ENCODE data around the gene PLCH1. TPM values are rescaled to one million over a fixed set of nuclear protein-coding genes. Genes with fewer than 3 reads are reported as not detected.
"Not testable (repeated sequence)": the region's sequence is repeated elsewhere in the genome, so short reads cannot be mapped to it uniquely, and the experiment has no call there.

The PLCH1 gene
- total RNA-seq, 1 donor from 2014 or later: 32.0 TPM

DNA sequence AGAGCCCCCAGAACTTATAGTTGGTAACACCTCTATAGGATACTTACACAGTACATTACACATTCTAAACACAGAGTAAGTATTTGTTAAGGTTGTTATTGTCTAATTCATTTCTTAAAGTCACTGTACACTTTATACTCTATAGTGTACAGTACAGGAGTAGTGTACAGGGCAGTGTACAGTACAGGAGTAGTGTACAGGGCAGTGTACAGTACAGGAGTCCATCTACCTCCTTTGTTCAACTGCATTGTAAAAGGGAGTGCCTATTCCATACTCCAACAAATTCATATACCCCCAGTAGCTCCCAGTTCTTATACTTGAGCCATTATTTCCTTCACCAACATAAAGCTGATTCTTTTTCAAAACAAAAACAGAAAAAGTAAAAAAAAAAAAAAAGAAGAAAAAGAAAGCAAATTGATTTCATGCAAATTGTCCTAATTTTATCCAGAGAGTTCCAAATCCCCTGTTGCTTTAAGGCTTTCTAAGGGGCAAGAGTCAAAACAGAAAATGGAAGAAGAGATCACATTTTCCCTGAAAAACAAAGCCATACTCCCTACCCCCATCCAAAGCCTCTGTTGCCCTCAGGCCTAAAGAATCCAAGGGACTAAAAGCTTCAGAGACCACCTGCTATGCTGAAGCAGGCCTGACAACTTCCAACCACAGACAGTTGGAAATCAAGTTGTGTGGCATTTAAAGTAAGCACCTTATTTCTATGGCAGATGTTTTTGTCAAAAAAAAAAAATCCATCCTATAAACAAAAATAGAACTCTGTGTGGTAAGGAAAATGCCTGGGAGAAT lies 125.6 kb downstream of the PLCH1 start:
- Histone ChIP-seq H3F3A (ENCODE audit: low read depth) (peaks cover 26% of the 10 kb centered on the region), H3K36me3 (peaks cover 6% of the 10 kb centered on the region), H4K20me1 (ENCODE audit: low read depth) (no peaks in the 10 kb centered on the region), H3K27me3 (no peaks in the 10 kb centered on the region), H3K79me2 (ENCODE audit: low read depth) (peaks cover 70% of the 10 kb centered on the region), H3K4me2 (peak overlapping the region; percentile 57), H3K9me3 (ENCODE audit: low read depth) (peaks cover 16% of the 10 kb centered on the region), H3K9ac (no peak overlapping the region), H3K4me3 (peak overlapping the region; percentile 13), H3K27ac (peak overlapping the region; percentile 84), H2AFZ (replicated peaks) (no peak overlapping the region), H3K4me1 (peaks cover 27% of the 10 kb centered on the region)
- Mint-ChIP-seq H3K36me3 (peaks cover 43% of the 10 kb centered on the region), H3K27me3 (ENCODE audit: insufficient read depth, low read depth) (no peaks in the 10 kb centered on the region), H3K4me1 (peaks cover 18% of the 10 kb centered on the region), H3K27ac (peak overlapping the region; percentile 85), H3K9me3 (peaks cover 60% of the 10 kb centered on the region), H3K4me3 (no peak overlapping the region)
- DNase-seq (ENCODE audit: low spot score): peak; percentile 79
- TF ChIP-seq CTCF (IDR thresholded peaks at IDR 0.05) (no peak), EZH2phosphoT487 (IDR thresholded peaks at IDR 0.05) (no peak), EZH2 (IDR thresholded peaks at IDR 0.05) (no peak)

- H3K4me1 Mint-ChIP-seq: peaks cover 18% of the 10 kb centered on the region
- peaks cover 44% of the 10 kb centered on the region for H3K36me3 Mint-ChIP-seq
Observed at GRCh38 chr3:155618543-155618942, 126.3 kb downstream of the PLCH1 start.

GRCh38 chr3:155617346-155617925 lies 127.4 kb downstream of the PLCH1 start:
- Mint-ChIP-seq H3K36me3 (peaks cover 38% of the 10 kb centered on the region), H3K4me3 (no peak overlapping the region), H3K27me3 (ENCODE audit: insufficient read depth, low read depth) (no peaks in the 10 kb centered on the region), H3K9me3 (peaks cover 61% of the 10 kb centered on the region), H3K27ac (no peak overlapping the region), H3K4me1 (peaks cover 18% of the 10 kb centered on the region)
- no peak overlapping the region for H2AFZ ChIP-seq (replicated peaks)
- peaks cover 26% of the 10 kb centered on the region for H3F3A ChIP-seq (ENCODE audit: low read depth)
- H3K4me2 ChIP-seq: no peak overlapping the region
- no peak overlapping the region for H3K4me3 ChIP-seq
- H3K9me3 ChIP-seq (ENCODE audit: low read depth): peaks cover 16% of the 10 kb centered on the region
- H3K27ac ChIP-seq: no peak overlapping the region
- peaks cover 6% of the 10 kb centered on the region for H3K36me3 ChIP-seq
- no peaks in the 10 kb centered on the region for H3K27me3 ChIP-seq
- H3K4me1 ChIP-seq: peaks cover 27% of the 10 kb centered on the region
- no peak for TF ChIP-seq EZH2 (IDR thresholded peaks at IDR 0.05)
- no peak for TF ChIP-seq EZH2phosphoT487 (IDR thresholded peaks at IDR 0.05)
- no peak for TF ChIP-seq CTCF (IDR thresholded peaks at IDR 0.05)
- no peak for DNase-seq (ENCODE audit: low spot score)
- H3K79me2 ChIP-seq (ENCODE audit: low read depth): peaks cover 70% of the 10 kb centered on the region
- no peak overlapping the region for H3K9ac ChIP-seq
- H4K20me1 ChIP-seq (ENCODE audit: low read depth): no peaks in the 10 kb centered on the region

More at GRCh38 chr3:155618543-155618942, 126.3 kb downstream of the PLCH1 start:
- H3K9ac ChIP-seq: no peak overlapping the region
- no peaks in the 10 kb centered on the region for H3K27me3 ChIP-seq
- H3K4me1 ChIP-seq: peaks cover 27% of the 10 kb centered on the region
- peaks cover 70% of the 10 kb centered on the region for H3K79me2 ChIP-seq (ENCODE audit: low read depth)
- Mint-ChIP-seq H3K4me3 (no peak overlapping the region), H3K27ac (peak overlapping the region; percentile 85), H3K27me3 (ENCODE audit: insufficient read depth, low read depth) (no peaks in the 10 kb centered on the region), H3K9me3 (peaks cover 60% of the 10 kb centered on the region)
- H3K4me2 ChIP-seq: no peak overlapping the region
- peaks cover 26% of the 10 kb centered on the region for H3F3A ChIP-seq (ENCODE audit: low read depth)
- DNase-seq (ENCODE audit: low spot score): no peak
- no peak overlapping the region for H2AFZ ChIP-seq (replicated peaks)
- no peak overlapping the region for H3K4me3 ChIP-seq
- H3K36me3 ChIP-seq: peaks cover 6% of the 10 kb centered on the region
- no peak for TF ChIP-seq EZH2phosphoT487 (IDR thresholded peaks at IDR 0.05)
- no peak for TF ChIP-seq EZH2 (IDR thresholded peaks at IDR 0.05)
- H3K9me3 ChIP-seq (ENCODE audit: low read depth): peaks cover 16% of the 10 kb centered on the region
- H3K27ac ChIP-seq: peak overlapping the region; percentile 84
- H4K20me1 ChIP-seq (ENCODE audit: low read depth): no peaks in the 10 kb centered on the region

- H3K36me3 ChIP-seq; DNase-seq (ENCODE audit: low spot score); H3K4me2 ChIP-seq; H2AFZ ChIP-seq (replicated peaks); H3K9ac ChIP-seq; H3K27ac ChIP-seq; H3K4me3 ChIP-seq; H3K27ac Mint-ChIP-seq; H4K20me1 ChIP-seq (ENCODE audit: low read depth); H3K4me3 Mint-ChIP-seq; H3K27me3 Mint-ChIP-seq (ENCODE audit: insufficient read depth, low read depth); H3K27me3 ChIP-seq: not testable (repeated sequence)
- H3K36me3 Mint-ChIP-seq: peaks cover 42% of the 10 kb centered on the region
- Histone ChIP-seq H3K4me1 (peaks cover 17% of the 10 kb centered on the region), H3F3A (ENCODE audit: low read depth) (peaks cover 23% of the 10 kb centered on the region), H3K79me2 (ENCODE audit: low read depth) (peaks cover 64% of the 10 kb centered on the region), H3K9me3 (ENCODE audit: low read depth) (peaks cover 16% of the 10 kb centered on the region)
- peaks cover 15% of the 10 kb centered on the region for H3K4me1 Mint-ChIP-seq
- peaks cover 68% of the 10 kb centered on the region for H3K9me3 Mint-ChIP-seq
Observed at GRCh38 chr3:155615141-155615540, 129.7 kb downstream of the PLCH1 start.

GRCh38 chr3:155614410-155614809 lies 130.5 kb downstream of the PLCH1 start:
- H3K4me3 Mint-ChIP-seq; DNase-seq (ENCODE audit: low spot score); H3K4me2 ChIP-seq; H2AFZ ChIP-seq (replicated peaks); H3K9ac ChIP-seq; H3K4me1 ChIP-seq; H3K27me3 ChIP-seq; H3K4me1 Mint-ChIP-seq; H3K36me3 ChIP-seq; H3K27me3 Mint-ChIP-seq (ENCODE audit: insufficient read depth, low read depth); H4K20me1 ChIP-seq (ENCODE audit: low read depth); H3K27ac Mint-ChIP-seq; H3K27ac ChIP-seq; H3K4me3 ChIP-seq: not testable (repeated sequence)
- peaks cover 18% of the 10 kb centered on the region for H3F3A ChIP-seq (ENCODE audit: low read depth)
- H3K9me3 ChIP-seq (ENCODE audit: low read depth): peaks cover 16% of the 10 kb centered on the region
- peaks cover 47% of the 10 kb centered on the region for H3K36me3 Mint-ChIP-seq
- H3K79me2 ChIP-seq (ENCODE audit: low read depth): peaks cover 63% of the 10 kb centered on the region
- H3K9me3 Mint-ChIP-seq: peaks cover 75% of the 10 kb centered on the region

Data from neural progenitor cell (in vitro differentiated cells).